ENCODE results near the gene CDKN2B-AS1.

The CDKN2B-AS1 gene

DNA sequence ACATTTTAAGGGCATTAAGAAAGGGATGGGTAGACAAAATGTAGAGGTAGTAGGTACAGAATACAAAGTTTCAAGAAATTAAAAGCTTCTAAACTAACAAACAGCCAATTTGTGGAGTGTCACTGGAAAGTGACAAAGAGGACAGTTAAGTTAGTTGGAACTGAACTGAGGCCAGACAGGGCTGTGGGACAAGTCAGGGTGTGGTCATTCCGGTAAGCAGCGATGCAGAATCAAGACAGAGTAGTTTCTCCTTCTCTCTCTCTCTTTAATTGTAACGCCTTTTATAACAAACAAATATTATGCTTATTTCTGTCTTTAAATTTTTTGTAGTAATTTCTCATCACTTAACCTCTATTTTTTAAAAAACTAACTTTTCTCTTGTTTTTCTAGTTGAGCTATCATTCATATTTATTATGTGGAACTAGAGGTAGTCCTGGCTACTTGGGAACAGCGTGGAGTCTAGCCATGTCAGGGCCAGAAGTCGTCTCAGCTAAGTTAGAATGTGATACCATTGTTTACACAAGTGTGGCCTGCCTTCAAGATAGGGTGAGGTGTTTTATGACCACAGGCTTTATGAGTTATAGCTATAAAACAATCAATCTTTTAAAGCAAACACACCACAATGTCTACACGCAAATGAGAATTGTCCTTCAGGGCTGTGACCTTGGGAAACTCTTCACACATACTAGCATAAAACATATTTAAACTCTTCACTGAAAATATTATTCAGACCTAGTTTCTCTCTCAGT lies 129.8 kb downstream of the CDKN2B-AS1 start:
- TF ChIP-seq, protein P1, sequence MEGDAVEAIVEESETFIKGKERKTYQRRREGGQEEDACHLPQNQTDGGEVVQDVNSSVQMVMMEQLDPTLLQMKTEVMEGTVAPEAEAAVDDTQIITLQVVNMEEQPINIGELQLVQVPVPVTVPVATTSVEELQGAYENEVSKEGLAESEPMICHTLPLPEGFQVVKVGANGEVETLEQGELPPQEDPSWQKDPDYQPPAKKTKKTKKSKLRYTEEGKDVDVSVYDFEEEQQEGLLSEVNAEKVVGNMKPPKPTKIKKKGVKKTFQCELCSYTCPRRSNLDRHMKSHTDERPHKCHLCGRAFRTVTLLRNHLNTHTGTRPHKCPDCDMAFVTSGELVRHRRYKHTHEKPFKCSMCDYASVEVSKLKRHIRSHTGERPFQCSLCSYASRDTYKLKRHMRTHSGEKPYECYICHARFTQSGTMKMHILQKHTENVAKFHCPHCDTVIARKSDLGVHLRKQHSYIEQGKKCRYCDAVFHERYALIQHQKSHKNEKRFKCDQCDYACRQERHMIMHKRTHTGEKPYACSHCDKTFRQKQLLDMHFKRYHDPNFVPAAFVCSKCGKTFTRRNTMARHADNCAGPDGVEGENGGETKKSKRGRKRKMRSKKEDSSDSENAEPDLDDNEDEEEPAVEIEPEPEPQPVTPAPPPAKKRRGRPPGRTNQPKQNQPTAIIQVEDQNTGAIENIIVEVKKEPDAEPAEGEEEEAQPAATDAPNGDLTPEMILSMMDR (IDR thresholded peaks at IDR 0.05; ENCODE audit: extremely low read depth, missing control alignments), result no peak
- DNase-seq (ENCODE audit: low spot score), result no peak

DNA sequence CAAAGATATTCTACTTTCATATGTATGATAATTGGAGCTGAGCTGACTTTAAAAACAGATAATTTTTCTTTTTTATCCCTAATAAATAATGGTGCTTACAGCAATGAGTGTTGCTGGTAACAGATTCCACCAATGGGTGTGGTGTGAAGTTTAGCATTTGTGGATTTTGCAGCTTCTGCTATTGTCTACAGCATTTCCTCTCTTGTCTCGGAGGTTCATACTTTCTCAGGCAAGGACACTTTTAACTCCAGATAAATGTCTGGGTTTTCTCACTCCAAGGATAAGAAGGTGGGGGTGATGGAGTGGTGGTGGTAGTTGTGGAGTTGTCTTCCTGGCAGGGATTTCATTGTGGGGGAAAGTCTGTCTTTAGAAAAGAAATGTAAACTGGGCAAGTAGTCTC lies 134.5 kb downstream of the CDKN2B-AS1 start:
- DNase-seq (ENCODE audit: low spot score), result no peak
- TF ChIP-seq, protein P1 (IDR thresholded peaks at IDR 0.05; ENCODE audit: extremely low read depth, missing control alignments), result no peak

DNA sequence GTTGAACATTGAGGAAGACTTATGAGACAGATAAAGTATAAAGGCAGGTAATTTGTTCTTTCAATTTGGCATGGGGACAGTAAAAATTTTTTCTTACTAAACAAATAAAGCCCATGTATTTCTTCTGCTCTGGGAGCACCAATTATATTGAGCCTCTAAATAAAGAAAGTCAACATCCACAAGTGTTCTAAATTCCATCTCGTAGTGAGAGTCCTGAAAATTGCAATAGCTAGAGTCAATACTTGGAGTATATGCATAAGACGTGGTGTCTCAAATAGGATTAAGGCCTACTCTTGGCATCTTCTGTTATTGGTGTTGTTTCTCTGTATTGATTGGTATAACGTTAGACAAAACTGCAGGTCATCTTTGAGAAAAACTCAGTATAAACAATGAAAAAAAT lies 135.0 kb downstream of the CDKN2B-AS1 start:
- TF ChIP-seq, protein P1 (IDR thresholded peaks at IDR 0.05; ENCODE audit: extremely low read depth, missing control alignments), result no peak
- no peak for DNase-seq (ENCODE audit: low spot score)

DNA sequence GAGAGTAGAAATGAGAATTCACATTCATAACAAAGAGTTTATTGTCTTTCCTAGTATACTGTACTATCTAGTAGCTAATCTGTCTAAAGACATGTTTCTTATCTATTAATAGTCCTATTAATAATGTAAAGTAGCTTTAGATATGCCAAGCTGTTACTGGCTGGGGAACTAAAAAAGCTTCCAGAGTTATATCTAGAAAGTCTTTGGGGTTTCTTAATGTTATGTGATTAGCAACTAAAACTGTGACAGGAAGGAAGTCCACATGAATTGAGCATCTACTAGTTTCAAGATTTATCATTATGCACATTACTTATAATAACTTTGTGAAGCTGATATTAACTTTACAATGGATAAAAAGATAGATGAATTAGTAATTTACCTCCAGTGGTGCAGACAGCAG lies 137.2 kb downstream of the CDKN2B-AS1 start:
- no peak for DNase-seq (ENCODE audit: low spot score)
- TF ChIP-seq, protein P1 (IDR thresholded peaks at IDR 0.05; ENCODE audit: extremely low read depth, missing control alignments), result no peak

DNA sequence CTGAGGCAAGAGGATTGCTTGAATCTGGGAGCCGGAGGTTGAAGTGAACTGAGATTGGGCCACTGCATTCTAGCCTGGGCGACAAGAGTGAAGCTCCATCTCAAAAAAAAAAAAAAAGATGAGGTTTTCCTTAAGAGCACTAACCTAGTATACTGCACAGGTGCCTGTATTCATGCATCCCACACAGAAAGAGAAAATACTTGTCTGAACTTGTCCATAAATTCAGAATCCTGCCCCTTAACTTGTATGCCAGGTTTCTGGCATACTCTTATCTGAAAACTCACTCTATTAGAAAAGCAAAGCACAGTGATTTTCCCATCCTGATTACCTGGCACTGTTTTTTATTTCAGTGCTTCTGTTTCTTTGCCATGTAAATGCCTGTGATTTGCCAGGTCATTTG lies 139.8 kb downstream of the CDKN2B-AS1 start:
- TF ChIP-seq, protein P1 (IDR thresholded peaks at IDR 0.05; ENCODE audit: extremely low read depth, missing control alignments), result no peak
- DNase-seq (ENCODE audit: low spot score), result no peak

DNA sequence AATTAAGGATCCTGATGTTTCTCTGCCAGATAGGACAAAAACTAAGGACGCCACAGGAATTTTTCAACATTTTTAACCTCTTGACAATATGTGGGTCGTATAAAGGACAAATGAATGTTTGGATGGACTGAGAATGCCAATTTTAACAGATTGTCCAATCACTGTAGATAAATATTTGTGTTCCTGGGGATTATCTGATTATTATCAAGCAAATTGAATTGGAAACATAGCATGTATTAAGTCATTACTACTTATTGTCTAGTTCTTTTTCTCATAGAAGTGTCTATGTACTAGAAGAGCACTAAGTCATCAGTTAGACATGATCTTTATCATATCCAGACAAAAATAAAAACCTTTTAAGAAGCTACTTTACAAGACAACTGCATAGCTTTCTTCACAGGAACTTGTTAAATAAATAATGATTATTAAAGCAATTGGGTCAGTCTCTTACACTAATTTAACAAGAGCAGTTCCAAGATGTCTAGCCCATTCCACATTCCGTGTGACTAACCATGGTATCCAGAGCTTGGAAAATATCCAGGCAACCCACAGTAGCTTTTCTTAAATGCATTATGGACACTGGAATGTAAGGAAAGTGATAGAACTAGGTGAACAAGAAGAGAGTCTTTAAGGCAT lies 142.0 kb downstream of the CDKN2B-AS1 start:
- TF ChIP-seq, protein P1 (IDR thresholded peaks at IDR 0.05; ENCODE audit: extremely low read depth, missing control alignments), result no peak
- no peak for DNase-seq (ENCODE audit: low spot score)

DNA sequence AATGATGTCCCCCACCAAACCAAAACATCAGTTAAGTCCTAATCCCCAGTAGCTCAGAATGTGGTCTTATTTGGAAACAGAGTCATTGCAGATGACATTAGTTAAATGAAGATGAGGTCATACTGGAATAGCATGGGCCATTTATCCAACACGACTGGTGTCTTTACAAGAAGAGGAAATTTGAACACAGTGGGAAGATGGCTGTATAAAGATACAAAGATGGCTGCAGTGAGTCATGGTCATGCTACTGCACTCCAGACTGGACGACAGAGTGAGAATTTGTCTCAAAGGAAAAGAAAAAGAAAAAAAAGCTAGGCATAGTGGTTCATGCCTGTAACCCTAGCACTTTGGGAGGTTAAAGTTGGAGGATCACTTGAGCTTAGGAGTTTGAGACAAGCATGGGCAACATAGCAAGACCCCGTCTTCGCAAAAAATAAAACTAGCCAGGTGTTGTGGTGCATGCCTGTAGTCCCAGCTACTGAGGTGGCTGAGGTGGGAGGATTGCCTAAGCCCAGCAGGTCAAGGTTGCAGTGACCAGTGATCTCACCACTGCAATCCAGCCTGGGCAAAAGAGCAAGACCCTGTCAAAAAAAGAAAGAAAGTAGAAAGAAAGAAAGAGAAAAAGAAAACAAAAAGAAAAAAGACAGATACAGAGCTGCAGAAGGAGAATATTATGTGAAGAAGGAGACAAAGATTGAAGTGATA lies 144.5 kb downstream of the CDKN2B-AS1 start:
- TF ChIP-seq, protein P1 (IDR thresholded peaks at IDR 0.05; ENCODE audit: extremely low read depth, missing control alignments), result no peak
- DNase-seq (ENCODE audit: low spot score), result no peak
